SK-N-SH (cell line): ENCODE results near the gene NOL7. TPM values are rescaled to one million over a fixed set of nuclear protein-coding genes. Genes with fewer than 3 reads are reported as not detected.

ENCODE experiments used
- CTCF ChIA-PET: fragments of 300-600, 350-600 bp; formaldehyde crosslinking; extraction: SDS; loops from one replicate; lab custom pipeline; 2021; lab: Yijun Ruan, JAX
- POLR2A ChIA-PET: fragments of 350-600 bp; sonication (Branson Sonifier 250); formaldehyde crosslinking; extraction: SDS; loops from one replicate; lab custom pipeline; 2020; ENCODE audit warnings: antibody characterized with exemption, inconsistent platforms; lab: Yijun Ruan, JAX
- DNase-seq: peaks from one replicate; pipeline ENCODE4 v3.0.0; 2012
- H2AFZ ChIP-seq: fragments of 200-600 bp; sonication (generic); 2 replicates; pipeline ENCODE4 v1.8.1; 2016; ENCODE audit warnings: antibody characterized with exemption, mild to moderate bottlenecking, low read depth
- H3F3A ChIP-seq: fragments of 200-600 bp; sonication (generic); replicated peaks from 2 replicates; pipeline ENCODE3; 2016; ENCODE audit warnings: antibody characterized with exemption, mild to moderate bottlenecking; ENCODE audit not compliant: insufficient read depth
- H3K27ac ChIP-seq, 2 experiments: fragments of 200-500 bp in 1 of 2; fragments of 200-600 bp in 1 of 2; sonication (Bioruptor generic) in 1 of 2; sonication (generic), shearing (Covaris generic) in 1 of 2; 2 replicates each; pipeline versions ENCODE4 v1.5.1 to v1.6.1; 2014 to 2016; ENCODE audit warnings: low read depth in 2 of 2, inconsistent platforms in 1 of 2, low read length in 1 of 2, mild to moderate bottlenecking in 1 of 2, mixed read lengths in 1 of 2
- H3K27me3 ChIP-seq: fragments of 200-600 bp; sonication (generic), shearing (Covaris generic); 2 replicates; pipeline ENCODE4 v1.6.1; 2016; ENCODE audit warnings: mixed run types; ENCODE audit not compliant: insufficient read depth
- H3K36me3 ChIP-seq, 2 experiments: fragments of 200-500 bp in 1 of 2; fragments of 200-600 bp in 1 of 2; sonication (Bioruptor generic) in 1 of 2; sonication (generic) in 1 of 2; replicated peaks in 1 of 2; 2 replicates each; pipeline versions ENCODE3 to v1.5.1; 2014 to 2016; ENCODE audit warnings: low read length in 1 of 2, mild to moderate bottlenecking in 1 of 2; ENCODE audit not compliant: insufficient read depth in 2 of 2, control insufficient read depth in 1 of 2
- H3K4me1 ChIP-seq, 2 experiments: fragments of 200-500 bp in 1 of 2; fragments of 200-600 bp in 1 of 2; sonication (Bioruptor generic) in 1 of 2; sonication (generic), shearing (Covaris generic) in 1 of 2; 2 replicates each; pipeline versions ENCODE4 v1.5.1 to v1.6.1; 2014 to 2016; ENCODE audit warnings: low read depth in 1 of 2, low read length in 1 of 2, mixed run types in 1 of 2; ENCODE audit not compliant: insufficient read depth in 2 of 2, control insufficient read depth in 1 of 2
- H3K4me2 ChIP-seq: fragments of 200-600 bp; sonication (generic), shearing (Covaris generic); 2 replicates; pipeline ENCODE4 v1.6.1; 2017; ENCODE audit warnings: mixed run types
- H3K4me3 ChIP-seq, 2 experiments: fragments of 200-500 bp in 1 of 2; fragments of 200-600 bp in 1 of 2; sonication (Bioruptor generic) in 1 of 2; sonication (generic), shearing (Covaris generic) in 1 of 2; 2 replicates each; pipeline versions ENCODE4 v1.5.1 to v1.8.1; 2014 to 2016; ENCODE audit warnings: low read depth in 2 of 2, inconsistent platforms in 1 of 2, low read length in 1 of 2, mild to moderate bottlenecking in 1 of 2, mixed read lengths in 1 of 2, moderate library complexity in 1 of 2
- H3K79me2 ChIP-seq: fragments of 200-600 bp; sonication (generic); 2 replicates; pipeline ENCODE4 v1.8.1; 2017; ENCODE audit warnings: mild to moderate bottlenecking; ENCODE audit not compliant: insufficient read depth
- H3K9ac ChIP-seq: fragments of 200-600 bp; sonication (generic); 2 replicates; pipeline ENCODE4 v1.6.1; 2017; ENCODE audit warnings: mixed run types
- H3K9me2 ChIP-seq: fragments of 200-600 bp; sonication (generic); 2 replicates; pipeline ENCODE4 v1.6.1; 2017; ENCODE audit warnings: mixed run types
- H3K9me3 ChIP-seq: fragments of 200-600 bp; sonication (generic); 2 replicates; pipeline ENCODE4 v1.6.1; 2017; ENCODE audit warnings: mixed run types, mild to moderate bottlenecking, moderate library complexity
- H4K20me1 ChIP-seq: fragments of 200-600 bp; sonication (generic); 2 replicates; pipeline ENCODE4 v1.6.1; 2017; ENCODE audit warnings: mild to moderate bottlenecking, mixed run types; ENCODE audit not compliant: insufficient read depth
- CHD2 ChIP-seq: fragments of 150-350 bp; IDR thresholded peaks from 2 replicates; pipeline ENCODE4 v1.6.1; 2018; ENCODE audit warnings: low read length; ENCODE audit not compliant: partially characterized antibody
- ELF1 ChIP-seq: IDR thresholded peaks from 2 replicates; pipeline ENCODE4 v1.4.0; 2012
- EP300 ChIP-seq, 2 experiments: IDR thresholded peaks; 2 replicates each; pipeline versions ENCODE4 v1.4.0 to v1.6.1; 2012; ENCODE audit warnings: borderline replicate concordance in 1 of 2, low read depth in 1 of 2, low read length in 1 of 2
- FOXM1 ChIP-seq: IDR thresholded peaks from 2 replicates; pipeline ENCODE4 v1.4.0; 2012; ENCODE audit warnings: low read depth, mild to moderate bottlenecking
- GATA2 ChIP-seq: sonication (generic); formaldehyde crosslinking; IDR thresholded peaks from 2 replicates; pipeline ENCODE4 v1.5.0; 2020; ENCODE audit warnings: mild to moderate bottlenecking, missing genetic modification reagents
- MEF2A ChIP-seq: IDR thresholded peaks from 2 replicates; pipeline ENCODE4 v1.4.0; 2012; ENCODE audit warnings: low read depth, borderline replicate concordance
- MXI1 ChIP-seq: IDR thresholded peaks from 2 replicates; pipeline ENCODE4 v1.6.1; 2012; ENCODE audit warnings: mild to moderate bottlenecking, low read depth, low read length, improper control_type of control experiment
- NFIC ChIP-seq: IDR thresholded peaks from 2 replicates; pipeline ENCODE4 v1.4.0; 2012; ENCODE audit warnings: borderline replicate concordance
- POLR2AphosphoS5 ChIP-seq: IDR thresholded peaks from 2 replicates; pipeline ENCODE4 v1.6.1; 2012; ENCODE audit warnings: low read depth, low read length
- RAD21 ChIP-seq: IDR thresholded peaks from 2 replicates; pipeline ENCODE4 v1.6.1; 2012; ENCODE audit warnings: mild to moderate bottlenecking, low read length
- RFX5 ChIP-seq: IDR thresholded peaks from 2 replicates; pipeline ENCODE4 v1.6.1; 2012; ENCODE audit warnings: mild to moderate bottlenecking, improper control_type of control experiment, low read length
- SIN3A ChIP-seq: IDR thresholded peaks from 2 replicates; pipeline ENCODE4 v1.6.1; 2012; ENCODE audit warnings: low read depth, mild to moderate bottlenecking, low read length, moderate library complexity, borderline replicate concordance
- SMC3 ChIP-seq: IDR thresholded peaks from 2 replicates; pipeline ENCODE4 v1.6.1; 2012; ENCODE audit warnings: low read depth, low read length, improper control_type of control experiment
- TAF1 ChIP-seq: IDR thresholded peaks from 2 replicates; pipeline ENCODE4 v1.6.1; 2012; ENCODE audit warnings: low read depth, mild to moderate bottlenecking, low read length, moderate library complexity, borderline replicate concordance
- YY1 ChIP-seq: IDR thresholded peaks from 2 replicates; pipeline ENCODE4 v1.4.0; 2012; ENCODE audit warnings: low read depth, mild to moderate bottlenecking
- WGBS: methylation state at CpG from one replicate; pipeline ENCODE4 v1.1.6; 2017; ENCODE audit warnings: low lambda C conversion rate; 5-methylcytosine and 5-hydroxymethylcytosine counted together
- polyA plus RNA-seq, 3 experiments: library from polyadenylated mRNA; depleted of rRNA; stranded (reverse); fragments of >200 nt; gene quantifications; 2 replicates each; pipeline ENCODE4 v1.2.3, GENCODE V29; 2012
- TF ChIP-seq, protein P1 (sequence below): fragments of 150-350 bp; IDR thresholded peaks from 2 replicates; pipeline ENCODE4 v1.6.1; 2017; ENCODE audit warnings: antibody characterized with exemption, low read length, low read depth, borderline replicate concordance
- TF ChIP-seq, protein P2 (sequence below): fragments of 150-350 bp; IDR thresholded peaks from 2 replicates; pipeline ENCODE4 v1.6.1; 2016; ENCODE audit warnings: mild to moderate bottlenecking, low read depth, low read length
- TF ChIP-seq, protein P3 (sequence below): IDR thresholded peaks from 2 replicates; pipeline ENCODE4 v1.4.0; 2012; ENCODE audit warnings: low read depth
- TF ChIP-seq, protein P4 (sequence below): IDR thresholded peaks from 2 replicates; pipeline ENCODE4 v1.4.0; 2012; ENCODE audit warnings: low read depth, borderline replicate concordance
- TF ChIP-seq, protein P5 (sequence below): IDR thresholded peaks from 2 replicates; pipeline ENCODE4; 2012
- TF ChIP-seq, protein P6 (sequence below): IDR thresholded peaks from 2 replicates; pipeline ENCODE4 v1.6.1; 2012; ENCODE audit warnings: mild to moderate bottlenecking, low read depth, low read length, moderate library complexity

NOL7 gene
- polyA plus RNA-seq, 1 of the 3 experiments (the other 2 are of a cell fraction) = 103 TPM

DNA sequence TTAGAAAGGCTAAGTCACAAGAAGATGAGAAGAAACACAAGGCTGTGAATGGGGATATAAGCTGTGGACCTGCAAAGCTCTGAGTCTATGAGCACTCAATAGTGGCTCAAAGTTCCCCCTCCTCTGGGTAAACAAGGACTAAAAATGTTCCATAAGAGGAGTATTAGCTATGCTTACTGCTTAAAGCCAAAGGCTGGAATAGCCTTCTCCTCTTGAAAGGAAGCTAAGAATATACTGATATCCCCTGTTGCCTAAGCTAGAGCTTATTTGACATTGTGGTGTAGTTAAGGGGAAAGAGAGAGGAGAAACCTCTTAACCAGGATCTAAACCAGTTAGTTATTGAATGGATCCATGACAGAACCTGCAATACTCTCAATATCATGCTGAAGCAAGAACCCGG, 45.8 kb downstream of the NOL7 start (continued):
- TF ChIP-seq, protein P1, sequence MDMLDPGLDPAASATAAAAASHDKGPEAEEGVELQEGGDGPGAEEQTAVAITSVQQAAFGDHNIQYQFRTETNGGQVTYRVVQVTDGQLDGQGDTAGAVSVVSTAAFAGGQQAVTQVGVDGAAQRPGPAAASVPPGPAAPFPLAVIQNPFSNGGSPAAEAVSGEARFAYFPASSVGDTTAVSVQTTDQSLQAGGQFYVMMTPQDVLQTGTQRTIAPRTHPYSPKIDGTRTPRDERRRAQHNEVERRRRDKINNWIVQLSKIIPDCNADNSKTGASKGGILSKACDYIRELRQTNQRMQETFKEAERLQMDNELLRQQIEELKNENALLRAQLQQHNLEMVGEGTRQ = no peak
- TF ChIP-seq, protein P2, sequence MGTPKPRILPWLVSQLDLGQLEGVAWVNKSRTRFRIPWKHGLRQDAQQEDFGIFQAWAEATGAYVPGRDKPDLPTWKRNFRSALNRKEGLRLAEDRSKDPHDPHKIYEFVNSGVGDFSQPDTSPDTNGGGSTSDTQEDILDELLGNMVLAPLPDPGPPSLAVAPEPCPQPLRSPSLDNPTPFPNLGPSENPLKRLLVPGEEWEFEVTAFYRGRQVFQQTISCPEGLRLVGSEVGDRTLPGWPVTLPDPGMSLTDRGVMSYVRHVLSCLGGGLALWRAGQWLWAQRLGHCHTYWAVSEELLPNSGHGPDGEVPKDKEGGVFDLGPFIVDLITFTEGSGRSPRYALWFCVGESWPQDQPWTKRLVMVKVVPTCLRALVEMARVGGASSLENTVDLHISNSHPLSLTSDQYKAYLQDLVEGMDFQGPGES = no peak
- TF ChIP-seq POLR2AphosphoS5 (no peak), GATA2 (CRISPR knock-in tag) (no peak), RFX5 (no peak), FOXM1 (no peak), EP300 (IDR thresholded peaks at IDR 0.05; ENCODE audit: borderline replicate concordance in 1 of 2, low read depth in 1 of 2, low read length in 1 of 2) (no peak), TAF1 (no peak)
- TF ChIP-seq, protein P3, sequence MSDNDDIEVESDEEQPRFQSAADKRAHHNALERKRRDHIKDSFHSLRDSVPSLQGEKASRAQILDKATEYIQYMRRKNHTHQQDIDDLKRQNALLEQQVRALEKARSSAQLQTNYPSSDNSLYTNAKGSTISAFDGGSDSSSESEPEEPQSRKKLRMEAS = no peak

DNA sequence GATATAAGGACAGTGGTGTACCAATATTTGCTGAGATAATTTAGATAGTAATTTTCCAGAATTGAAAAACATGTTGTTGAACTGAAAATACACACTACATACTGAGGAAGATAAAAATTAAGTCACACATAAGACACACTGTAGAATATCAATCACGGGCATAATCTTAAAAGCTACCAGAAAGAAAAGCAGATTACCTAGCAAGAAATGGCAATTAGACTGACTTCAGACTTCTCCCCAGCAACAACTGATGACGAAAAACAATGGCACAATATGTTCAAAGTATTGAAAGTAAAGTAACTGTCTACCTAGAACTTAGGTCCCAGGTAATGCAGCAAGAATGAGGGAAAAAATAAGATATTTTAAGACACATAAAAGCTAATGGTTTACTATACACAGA, 46.5 kb downstream of the NOL7 start:
- Histone ChIP-seq H3K27me3 (no peaks in the 10 kb centered on the region), H2AFZ (no peak overlapping the region), H3K36me3 (peaks cover 5 to 8% of the 10 kb centered on the region in 2 experiments), H3K9ac (no peak overlapping the region), H3K4me2 (no peak overlapping the region), H3K9me3 (no peaks in the 10 kb centered on the region), H3K4me1 (no peaks in the 10 kb centered on the region; a peak in 3 of 4 replicates), H3K9me2 (no peaks in the 10 kb centered on the region), H3F3A (peaks cover 7% of the 10 kb centered on the region), H3K27ac (no peak overlapping the region), H3K4me3 (no peak overlapping the region), H4K20me1 (peaks cover 38% of the 10 kb centered on the region), H3K79me2 (peaks cover 95% of the 10 kb centered on the region)
- ChIA-PET POLR2A (no interaction called here), CTCF (no interaction called here)
- 67% methylated on average over 2 of the region's 2 CpGs for WGBS
- DNase-seq = no peak
- TF ChIP-seq MEF2A (no peak), EP300 (IDR thresholded peaks at IDR 0.05; ENCODE audit: borderline replicate concordance in 1 of 2, low read depth in 1 of 2, low read length in 1 of 2) (no peak), SIN3A (no peak), CHD2 (no peak), RFX5 (no peak), FOXM1 (no peak), NFIC (no peak), ELF1 (no peak), GATA2 (CRISPR knock-in tag) (no peak), RAD21 (no peak), SMC3 (no peak), MXI1 (no peak), YY1 (no peak)
- TF ChIP-seq, protein P4, sequence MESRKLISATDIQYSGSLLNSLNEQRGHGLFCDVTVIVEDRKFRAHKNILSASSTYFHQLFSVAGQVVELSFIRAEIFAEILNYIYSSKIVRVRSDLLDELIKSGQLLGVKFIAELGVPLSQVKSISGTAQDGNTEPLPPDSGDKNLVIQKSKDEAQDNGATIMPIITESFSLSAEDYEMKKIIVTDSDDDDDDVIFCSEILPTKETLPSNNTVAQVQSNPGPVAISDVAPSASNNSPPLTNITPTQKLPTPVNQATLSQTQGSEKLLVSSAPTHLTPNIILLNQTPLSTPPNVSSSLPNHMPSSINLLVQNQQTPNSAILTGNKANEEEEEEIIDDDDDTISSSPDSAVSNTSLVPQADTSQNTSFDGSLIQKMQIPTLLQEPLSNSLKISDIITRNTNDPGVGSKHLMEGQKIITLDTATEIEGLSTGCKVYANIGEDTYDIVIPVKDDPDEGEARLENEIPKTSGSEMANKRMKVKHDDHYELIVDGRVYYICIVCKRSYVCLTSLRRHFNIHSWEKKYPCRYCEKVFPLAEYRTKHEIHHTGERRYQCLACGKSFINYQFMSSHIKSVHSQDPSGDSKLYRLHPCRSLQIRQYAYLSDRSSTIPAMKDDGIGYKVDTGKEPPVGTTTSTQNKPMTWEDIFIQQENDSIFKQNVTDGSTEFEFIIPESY = no peak
- TF ChIP-seq, protein P5, sequence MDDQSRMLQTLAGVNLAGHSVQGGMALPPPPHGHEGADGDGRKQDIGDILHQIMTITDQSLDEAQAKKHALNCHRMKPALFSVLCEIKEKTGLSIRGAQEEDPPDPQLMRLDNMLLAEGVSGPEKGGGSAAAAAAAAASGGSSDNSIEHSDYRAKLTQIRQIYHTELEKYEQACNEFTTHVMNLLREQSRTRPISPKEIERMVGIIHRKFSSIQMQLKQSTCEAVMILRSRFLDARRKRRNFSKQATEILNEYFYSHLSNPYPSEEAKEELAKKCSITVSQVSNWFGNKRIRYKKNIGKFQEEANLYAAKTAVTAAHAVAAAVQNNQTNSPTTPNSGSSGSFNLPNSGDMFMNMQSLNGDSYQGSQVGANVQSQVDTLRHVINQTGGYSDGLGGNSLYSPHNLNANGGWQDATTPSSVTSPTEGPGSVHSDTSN = no peak
- TF ChIP-seq, protein P6, sequence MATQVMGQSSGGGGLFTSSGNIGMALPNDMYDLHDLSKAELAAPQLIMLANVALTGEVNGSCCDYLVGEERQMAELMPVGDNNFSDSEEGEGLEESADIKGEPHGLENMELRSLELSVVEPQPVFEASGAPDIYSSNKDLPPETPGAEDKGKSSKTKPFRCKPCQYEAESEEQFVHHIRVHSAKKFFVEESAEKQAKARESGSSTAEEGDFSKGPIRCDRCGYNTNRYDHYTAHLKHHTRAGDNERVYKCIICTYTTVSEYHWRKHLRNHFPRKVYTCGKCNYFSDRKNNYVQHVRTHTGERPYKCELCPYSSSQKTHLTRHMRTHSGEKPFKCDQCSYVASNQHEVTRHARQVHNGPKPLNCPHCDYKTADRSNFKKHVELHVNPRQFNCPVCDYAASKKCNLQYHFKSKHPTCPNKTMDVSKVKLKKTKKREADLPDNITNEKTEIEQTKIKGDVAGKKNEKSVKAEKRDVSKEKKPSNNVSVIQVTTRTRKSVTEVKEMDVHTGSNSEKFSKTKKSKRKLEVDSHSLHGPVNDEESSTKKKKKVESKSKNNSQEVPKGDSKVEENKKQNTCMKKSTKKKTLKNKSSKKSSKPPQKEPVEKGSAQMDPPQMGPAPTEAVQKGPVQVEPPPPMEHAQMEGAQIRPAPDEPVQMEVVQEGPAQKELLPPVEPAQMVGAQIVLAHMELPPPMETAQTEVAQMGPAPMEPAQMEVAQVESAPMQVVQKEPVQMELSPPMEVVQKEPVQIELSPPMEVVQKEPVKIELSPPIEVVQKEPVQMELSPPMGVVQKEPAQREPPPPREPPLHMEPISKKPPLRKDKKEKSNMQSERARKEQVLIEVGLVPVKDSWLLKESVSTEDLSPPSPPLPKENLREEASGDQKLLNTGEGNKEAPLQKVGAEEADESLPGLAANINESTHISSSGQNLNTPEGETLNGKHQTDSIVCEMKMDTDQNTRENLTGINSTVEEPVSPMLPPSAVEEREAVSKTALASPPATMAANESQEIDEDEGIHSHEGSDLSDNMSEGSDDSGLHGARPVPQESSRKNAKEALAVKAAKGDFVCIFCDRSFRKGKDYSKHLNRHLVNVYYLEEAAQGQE = no peak
- TF ChIP-seq, protein P3 = no peak
- TF ChIP-seq, protein P1 = no peak
